Right lung (tissue), 5 donors: ENCODE data around the gene MRAP2. TPM values are rescaled to one million over a fixed set of nuclear protein-coding genes. Genes with fewer than 3 reads are reported as not detected.
"Not testable (repeated sequence)": the region's sequence is repeated elsewhere in the genome, so short reads cannot be mapped to it uniquely, and the experiment has no call there.

Experiments used
- DNase-seq, 2 donors: peaks; one replicate each; pipeline ENCODE4 v3.0.0-alpha.2; 2013
- polyA plus RNA-seq, 5 donors: library from polyadenylated mRNA; unstranded; fragments of 120-200 nt; gene quantifications; one replicate each; pipeline versions ENCODE4 v1.2.1 to v1.2.3, GENCODE V29; 2013; ENCODE audit warnings: inconsistent platforms in 1 of 5, low replicate concordance in 1 of 5; ENCODE audit not compliant: insufficient read length in 5 of 5, insufficient read depth in 1 of 5

MRAP2 gene
- polyA plus RNA-seq, 5 donors = 4.8 to 8.4 (median 6.2) TPM

GRCh38 chr6:84123186-84123585 is 89.6 kb downstream of the MRAP2 start:
- DNase-seq = no peak

GRCh38 chr6:84129588-84129987 is 96.0 kb downstream of the MRAP2 start:
- DNase-seq = not testable (repeated sequence)

- not testable (repeated sequence) for DNase-seq
Observed at GRCh38 chr6:84133385-84133784, 99.8 kb downstream of the MRAP2 start.

GRCh38 chr6:84135291-84135690 is 101.7 kb downstream of the MRAP2 start:
- no peak for DNase-seq

- DNase-seq = no peak
Observed at GRCh38 chr6:84136364-84137050, 102.9 kb downstream of the MRAP2 start.

GRCh38 chr6:84137051-84137375 is 103.4 kb downstream of the MRAP2 start:
- no peak for DNase-seq

- no peak for DNase-seq
Observed at GRCh38 chr6:84137989-84138575, 104.5 kb downstream of the MRAP2 start.

- no peak for DNase-seq
Observed at GRCh38 chr6:84139311-84139710, 105.7 kb downstream of the MRAP2 start.

Other genes with a start within 250 kb of the MRAP2 start
- not detected for gene RIPPLY2, start 180.4 kb upstream of the MRAP2 start, polyA plus RNA-seq
- 10 to 100 TPM in 4 of 5 donors, 1 to 10 TPM in 1; 10.0 to 15.6 (median 14.1) TPM for gene CYB5R4, start 174.1 kb upstream of the MRAP2 start, polyA plus RNA-seq
- gene CEP162, start 193.9 kb downstream of the MRAP2 start, polyA plus RNA-seq = 10 to 100 TPM; 11.4 to 29.2 (median 21.5) TPM